Spleen (tissue), 7 donors: ENCODE results near the gene OR4M1.

Experiments
- CTCF ChIP-seq, 11 experiments: fragments of 200-600 bp in 7 of 11; fragments of 450-650 bp in 4 of 11; sonication (generic) in 4 of 11; IDR thresholded peaks in 8 of 11; conservative IDR thresholded peaks in 3 of 11; 1 replicate in 7 of 11; 2 replicates in 4 of 11; pipeline versions ENCODE4 v1.4.0 to v1.8.0; 2016 to 2021; ENCODE audit warnings: antibody characterized with exemption in 11 of 11, inconsistent platforms in 4 of 11, mild to moderate bottlenecking in 1 of 11
- POLR2AphosphoS5 ChIP-seq, 3 donors: sonication (generic); formaldehyde crosslinking; IDR thresholded peaks; one replicate each; pipeline ENCODE4 v1.5.1; 2017; ENCODE audit warnings: antibody characterized with exemption in 3 of 3
- donor health status: DM: no; HTN: no; CAD: no; lungs with moderate emphysema.
- donor health status: DM: no; HTN: no; CAD: no.
- donor health status: DM: no; HTN: no; CAD: no.

GRCh38 chr14:19799880-19800279 lies 26.6 kb downstream of the OR4M1 start:
- TF ChIP-seq CTCF (IDR thresholded peaks at IDR 0.05 in 8 of 11, conservative IDR thresholded peaks at IDR 0.05 in 3 of 11) (no peak), POLR2AphosphoS5 (IDR thresholded peaks at IDR 0.05) (no peak)
